H9 (cell line): ENCODE measurements around the gene ANKRD17. TPM values are rescaled to one million over a fixed set of nuclear protein-coding genes. Genes with fewer than 3 reads are reported as not detected.
A peak's percentile ranks its signal among the peaks of the same experiment; 100 is the strongest.

Source experiments
- DNase-seq: peaks from one replicate; pipeline ENCODE4 v3.0.0-alpha.2; 2017
- H2AFZ ChIP-seq: one replicate; pipeline ENCODE4 v1.6.1; 2013; ENCODE audit warnings: mild to moderate bottlenecking, low read length, control low read depth, moderate library complexity
- H2AK5ac ChIP-seq: 2 replicates; pipeline ENCODE4 v1.6.1; 2013; ENCODE audit warnings: low read length, control low read depth, mixed read lengths; ENCODE audit not compliant: insufficient read length
- H2BK120ac ChIP-seq: one replicate; pipeline ENCODE4 v1.6.1; 2013; ENCODE audit warnings: low read depth, mild to moderate bottlenecking, low read length, control low read depth, inconsistent platforms; ENCODE audit not compliant: poor library complexity, severe bottlenecking
- H2BK12ac ChIP-seq: 2 replicates; pipeline ENCODE4 v1.6.1; 2013; ENCODE audit warnings: low read length, control low read depth, mixed read lengths, low read depth; ENCODE audit not compliant: insufficient read length
- H2BK15ac ChIP-seq: 2 replicates; pipeline ENCODE4 v1.6.1; 2013; ENCODE audit warnings: low read depth, low read length, control low read depth
- H2BK20ac ChIP-seq: one replicate; pipeline ENCODE4 v1.6.1; 2013; ENCODE audit warnings: low read depth, mild to moderate bottlenecking, low read length, control low read depth, inconsistent platforms; ENCODE audit not compliant: poor library complexity, severe bottlenecking
- H2BK5ac ChIP-seq: 2 replicates; pipeline ENCODE4 v1.6.1; 2013; ENCODE audit warnings: low read length, control low read depth, mixed read lengths; ENCODE audit not compliant: insufficient read length
- H3K14ac ChIP-seq: 2 replicates; pipeline ENCODE4 v1.6.1; 2013; ENCODE audit warnings: low read length, control low read depth; ENCODE audit not compliant: insufficient read depth
- H3K18ac ChIP-seq: 2 replicates; pipeline ENCODE4 v1.6.1; 2013; ENCODE audit warnings: low read depth, mild to moderate bottlenecking, mixed read lengths, low read length, control low read depth; ENCODE audit not compliant: insufficient read length
- H3K23ac ChIP-seq: 2 replicates; pipeline ENCODE4 v1.6.1; 2013; ENCODE audit warnings: low read length, control low read depth, mixed read lengths, low read depth; ENCODE audit not compliant: insufficient read length
- H3K23me2 ChIP-seq: 2 replicates; pipeline ENCODE4 v1.6.1; 2013; ENCODE audit warnings: low read depth, mild to moderate bottlenecking, mixed read lengths, low read length, control low read depth; ENCODE audit not compliant: insufficient read length, poor library complexity, severe bottlenecking
- H3K27ac ChIP-seq: 2 replicates; pipeline ENCODE4 v1.5.1; 2013; ENCODE audit warnings: low read length, control low read depth, mixed read lengths, low read depth; ENCODE audit not compliant: insufficient read length
- H3K27me3 ChIP-seq: 2 replicates; pipeline ENCODE4 v1.6.1; 2013; ENCODE audit warnings: low read length, control low read depth, inconsistent platforms; ENCODE audit not compliant: insufficient read depth
- H3K4ac ChIP-seq: 2 replicates; pipeline ENCODE4 v1.6.1; 2013; ENCODE audit warnings: low read depth, mild to moderate bottlenecking, control low read depth, inconsistent platforms, low read length, moderate library complexity
- H3K4me1 ChIP-seq: 2 replicates; pipeline ENCODE4 v1.6.1; 2013; ENCODE audit warnings: low read length, control low read depth, inconsistent platforms; ENCODE audit not compliant: insufficient read depth
- H3K4me2 ChIP-seq: 2 replicates; pipeline ENCODE4 v1.6.1; 2013; ENCODE audit warnings: low read length, control low read depth, mixed read lengths; ENCODE audit not compliant: insufficient read length, insufficient read depth
- H3K56ac ChIP-seq: 2 replicates; pipeline ENCODE4 v1.6.1; 2013; ENCODE audit warnings: low read depth, mild to moderate bottlenecking, mixed read lengths, low read length, control low read depth; ENCODE audit not compliant: insufficient read length
- H3K79me1 ChIP-seq: 2 replicates; pipeline ENCODE4 v1.6.1; 2013; ENCODE audit warnings: low read depth, mild to moderate bottlenecking, moderate library complexity, low read length, control low read depth, inconsistent platforms; ENCODE audit not compliant: insufficient read depth, poor library complexity, severe bottlenecking
- H3K79me2 ChIP-seq: 2 replicates; pipeline ENCODE4 v1.6.1; 2013; ENCODE audit warnings: low read length, control low read depth, inconsistent platforms; ENCODE audit not compliant: insufficient read depth
- H3K9ac ChIP-seq: 2 replicates; pipeline ENCODE4 v1.6.1; 2013; ENCODE audit warnings: low read length, control low read depth, mixed read lengths; ENCODE audit not compliant: insufficient read length; ENCODE audit errors: extremely low read depth
- H3K9me3 ChIP-seq: one replicate; pipeline ENCODE4 v1.6.1; 2013; ENCODE audit warnings: low read depth, low read length, inconsistent platforms; ENCODE audit not compliant: control insufficient read depth
- H3T11ph ChIP-seq: one replicate; pipeline ENCODE4 v1.6.1; 2013; ENCODE audit warnings: mild to moderate bottlenecking, low read length, control low read depth, inconsistent platforms
- H4K20me1 ChIP-seq: one replicate; pipeline ENCODE4 v1.6.1; 2013; ENCODE audit not compliant: control insufficient read depth, insufficient read length, insufficient read depth
- H4K5ac ChIP-seq: 2 replicates; pipeline ENCODE4 v1.6.1; 2013; ENCODE audit warnings: low read depth, mild to moderate bottlenecking, mixed read lengths, low read length, control low read depth; ENCODE audit not compliant: insufficient read length
- H4K8ac ChIP-seq: replicated peaks from 2 replicates; pipeline ENCODE4 v1.6.1; 2013; ENCODE audit warnings: low read length, control low read depth, mixed read lengths, low read depth; ENCODE audit not compliant: insufficient read length
- H4K91ac ChIP-seq: 2 replicates; pipeline ENCODE4 v1.6.1; 2013; ENCODE audit warnings: low read depth, mild to moderate bottlenecking, moderate library complexity, mixed read lengths, low read length, control low read depth; ENCODE audit not compliant: insufficient read length
- H3K27ac Mint-ChIP-seq, 3 experiments: 2 replicates in 2 of 3; 3 replicates in 1 of 3; pipeline ENCODE4 v1.8.0; 2020 to 2021; ENCODE audit warnings: mixed read lengths in 3 of 3, mild to moderate bottlenecking in 1 of 3, moderate library complexity in 1 of 3
- H3K27me3 Mint-ChIP-seq: 2 replicates; pipeline ENCODE4 v1.8.0; 2021; ENCODE audit warnings: low read depth, mild to moderate bottlenecking, moderate library complexity, mixed read lengths
- H3K36me3 Mint-ChIP-seq, 3 experiments: 2 replicates in 2 of 3; 3 replicates in 1 of 3; pipeline ENCODE4 v1.8.0; 2020 to 2021; ENCODE audit warnings: low read depth in 3 of 3, mixed read lengths in 3 of 3; ENCODE audit not compliant: insufficient read depth in 1 of 3
- H3K4me1 Mint-ChIP-seq, 2 experiments: 2 replicates each; pipeline ENCODE4 v1.8.0; 2020; ENCODE audit warnings: mixed read lengths in 2 of 2
- H3K4me3 Mint-ChIP-seq, 2 experiments: 2 replicates in 1 of 2; 3 replicates in 1 of 2; pipeline ENCODE4 v1.8.0; 2020 to 2021; ENCODE audit warnings: mild to moderate bottlenecking in 2 of 2, mixed read lengths in 2 of 2, moderate library complexity in 1 of 2
- H3K9me3 Mint-ChIP-seq, 2 experiments: 2 replicates in 1 of 2; 3 replicates in 1 of 2; pipeline ENCODE4 v1.8.0; 2020; ENCODE audit warnings: mild to moderate bottlenecking in 2 of 2, mixed read lengths in 2 of 2, moderate library complexity in 1 of 2
- CTCF ChIP-seq: fragments of 200-600 bp; sonication (generic); conservative IDR thresholded peaks from 3 replicates; pipeline ENCODE4 v1.8.0; 2021; ENCODE audit warnings: antibody characterized with exemption, mild to moderate bottlenecking
- WGBS: extraction: QIAGEN DNeasy Blood & Tissue Kit; methylation state at CpG from one replicate; pipeline ENCODE4 v1.1.7; 2013; ENCODE audit warnings: missing lambda C conversion rate, low lambda C conversion rate, mixed read lengths; ENCODE audit not compliant: insufficient read length; ENCODE audit errors: extremely low coverage; 5-methylcytosine and 5-hydroxymethylcytosine counted together
- total RNA-seq: library from RNA; stranded (reverse); gene quantifications from 2 replicates; pipeline ENCODE4 v1.2.1, GENCODE V29; 2021

Gene ANKRD17
- total RNA-seq, 1 experiment from 2014 or later = 82.4 TPM

- no peak overlapping the region for H2BK120ac ChIP-seq
- H2BK5ac ChIP-seq = no peak overlapping the region
- no peak overlapping the region for H4K91ac ChIP-seq
- H3T11ph ChIP-seq = no peak overlapping the region
- no peak for TF ChIP-seq CTCF
- H2BK12ac ChIP-seq = no peak overlapping the region
- H2AFZ ChIP-seq = no peak overlapping the region
- H3K27me3 ChIP-seq = no peaks in the 10 kb centered on the region
- H2BK20ac ChIP-seq = no peak overlapping the region
- no peak overlapping the region for H3K18ac ChIP-seq
- whole genome bisulfite sequencing = no CpG with 5 or more reads among the region's 2 CpGs
- H3K79me2 ChIP-seq = peaks cover 7% of the 10 kb centered on the region; the same call in 1 of the 2 replicates
- H4K5ac ChIP-seq = no peak overlapping the region
- no peak overlapping the region for H3K4me2 ChIP-seq
- no peaks in the 10 kb centered on the region for H3K9me3 ChIP-seq
- Mint-ChIP-seq H3K36me3 (peaks cover 39 to 70% (median 62%) of the 10 kb centered on the region in 3 experiments), H3K27ac (peak overlapping the region in 2 of 3 experiments; percentile 58 to 62; a peak in 1 of 7 replicates), H3K9me3 (peaks cover 0 to 3% of the 10 kb centered on the region in 2 experiments; a peak in 2 of 5 replicates), H3K4me3 (no peak overlapping the region), H3K4me1 (peaks cover 12 to 14% of the 10 kb centered on the region in 2 experiments; a peak in 2 of 4 replicates), H3K27me3 (no peaks in the 10 kb centered on the region)
- no peak overlapping the region for H3K4ac ChIP-seq
- H3K23ac ChIP-seq = no peak overlapping the region
- no peak overlapping the region for H3K9ac ChIP-seq
- no peaks in the 10 kb centered on the region for H3K4me1 ChIP-seq
- H3K27ac ChIP-seq = no peak overlapping the region
- no peak for DNase-seq
- H2AK5ac ChIP-seq = no peak overlapping the region
- peaks cover 8% of the 10 kb centered on the region for H3K79me1 ChIP-seq
- H2BK15ac ChIP-seq = no peak overlapping the region
- H4K20me1 ChIP-seq = no peaks in the 10 kb centered on the region
- no peak overlapping the region for H3K56ac ChIP-seq
- no peak overlapping the region for H4K8ac ChIP-seq
- H3K14ac ChIP-seq = no peak overlapping the region
- no peaks in the 10 kb centered on the region for H3K23me2 ChIP-seq
Measured at GRCh38 chr4:73172161-73172560, 86.4 kb downstream of the ANKRD17 start.
